Esophagus (tissue), 2 donors: ENCODE data around the gene CREBBP. TPM values are rescaled to one million over a fixed set of nuclear protein-coding genes. Genes with fewer than 3 reads are reported as not detected.

ENCODE experiments used
- H3K27ac ChIP-seq, 2 donors: one replicate each; pipeline ENCODE4 v1.5.1; 2013; ENCODE audit warnings: low read depth in 2 of 2, mild to moderate bottlenecking in 2 of 2, inconsistent platforms in 1 of 2, low read length in 1 of 2, moderate library complexity in 1 of 2
- H3K27me3 ChIP-seq, 2 donors: one replicate each; pipeline ENCODE4 v1.6.1; 2013; ENCODE audit warnings: low read length in 2 of 2, control low read depth in 1 of 2, mild to moderate bottlenecking in 1 of 2; ENCODE audit not compliant: insufficient read depth in 2 of 2, control insufficient read depth in 1 of 2
- H3K36me3 ChIP-seq, 2 donors: one replicate each; pipeline ENCODE4 v1.6.1; 2013; ENCODE audit warnings: low read length in 1 of 2; ENCODE audit not compliant: control insufficient read depth in 2 of 2, insufficient read depth in 2 of 2
- H3K4me1 ChIP-seq, 2 donors: one replicate each; pipeline ENCODE4 v1.6.1; 2013; ENCODE audit warnings: low read length in 1 of 2; ENCODE audit not compliant: control insufficient read depth in 2 of 2, insufficient read depth in 2 of 2
- H3K4me3 ChIP-seq, 2 donors: one replicate each; pipeline ENCODE4 v1.5.1; 2013; ENCODE audit warnings: low read length in 2 of 2, mild to moderate bottlenecking in 2 of 2, low read depth in 1 of 2, moderate library complexity in 1 of 2
- H3K9me3 ChIP-seq, 2 donors: one replicate each; pipeline ENCODE4 v1.6.1; 2013; ENCODE audit warnings: mild to moderate bottlenecking in 2 of 2, low read depth in 1 of 2, low read length in 1 of 2, moderate library complexity in 1 of 2; ENCODE audit not compliant: control insufficient read depth in 2 of 2, insufficient read depth in 1 of 2
- WGBS, 2 donors: extraction: QIAGEN DNeasy Blood & Tissue Kit; methylation state at CpG; one replicate each; pipeline ENCODE4 v1.1.7; 2013; 5-methylcytosine and 5-hydroxymethylcytosine counted together
- polyA plus RNA-seq, 2 donors: library from polyadenylated mRNA; stranded (reverse); fragments of 200-250 nt; gene quantifications; one replicate each; pipeline ENCODE4 v1.2.3, GENCODE V29; 2013
- donor health status: healthy with polysubstance abuse.
- donor health status: Bipolar disorder and iron deficiency.

The CREBBP gene
- polyA plus RNA-seq, 2 donors: 8.4 to 20.2 TPM

- 90% methylated on average over 24 of the region's 24 CpGs for WGBS, 2 donors
These were observed 150.1 kb downstream of the CREBBP start for GRCh38 chr16:3730161-3731125.

GRCh38 chr16:3729161-3730112 lies 151.1 kb downstream of the CREBBP start:
- H3K4me3 ChIP-seq: no peak overlapping the region
- H3K27me3 ChIP-seq: no peaks in the 10 kb centered on the region
- no peaks in the 10 kb centered on the region for H3K4me1 ChIP-seq
- WGBS, 2 donors: 90 to 91% methylated on average over 47 to 49 of the region's 49 CpGs
- no peak overlapping the region for H3K27ac ChIP-seq
- H3K9me3 ChIP-seq: no peaks in the 10 kb centered on the region
- peaks cover 45 to 54% of the 10 kb centered on the region in 2 donors for H3K36me3 ChIP-seq

More at GRCh38 chr16:3730161-3731125, 150.1 kb downstream of the CREBBP start:
- no peak overlapping the region for H3K27ac ChIP-seq
- no peak overlapping the region for H3K4me3 ChIP-seq
- H3K4me1 ChIP-seq: no peaks in the 10 kb centered on the region
- H3K9me3 ChIP-seq: no peaks in the 10 kb centered on the region
- no peaks in the 10 kb centered on the region for H3K27me3 ChIP-seq
- H3K36me3 ChIP-seq: peaks cover 45 to 63% of the 10 kb centered on the region in 2 donors

- 91 to 94% methylated on average over 31 of the region's 31 CpGs for WGBS, 2 donors
- H3K27ac ChIP-seq: no peak overlapping the region
- H3K4me1 ChIP-seq: no peaks in the 10 kb centered on the region
- no peak overlapping the region for H3K4me3 ChIP-seq
- H3K9me3 ChIP-seq: no peaks in the 10 kb centered on the region
- peaks cover 40 to 48% of the 10 kb centered on the region in 2 donors for H3K36me3 ChIP-seq
- H3K27me3 ChIP-seq: no peaks in the 10 kb centered on the region
These were observed 151.9 kb downstream of the CREBBP start for GRCh38 chr16:3728424-3729160.

- 89 to 94% methylated on average over 20 to 21 of the region's 21 CpGs for WGBS, 2 donors
- H3K36me3 ChIP-seq: peaks cover 40 to 48% of the 10 kb centered on the region in 2 donors
These were observed 152.6 kb downstream of the CREBBP start for GRCh38 chr16:3727806-3728381.

GRCh38 chr16:3726021-3726687 lies 154.4 kb downstream of the CREBBP start:
- no peaks in the 10 kb centered on the region for H3K4me1 ChIP-seq
- H3K4me3 ChIP-seq: no peak overlapping the region
- no peak overlapping the region for H3K27ac ChIP-seq
- no peaks in the 10 kb centered on the region for H3K27me3 ChIP-seq
- WGBS, 2 donors: 93 to 94% methylated on average over 33 of the region's 33 CpGs
- peaks cover 29 to 39% of the 10 kb centered on the region in 2 donors for H3K36me3 ChIP-seq
- H3K9me3 ChIP-seq: no peaks in the 10 kb centered on the region

More at GRCh38 chr16:3727806-3728381, 152.6 kb downstream of the CREBBP start:
- Histone ChIP-seq H3K9me3 (no peaks in the 10 kb centered on the region), H3K27ac (no peak overlapping the region), H3K4me3 (no peak overlapping the region), H3K27me3 (no peaks in the 10 kb centered on the region), H3K4me1 (no peaks in the 10 kb centered on the region)

GRCh38 chr16:3725276-3725675 lies 155.2 kb downstream of the CREBBP start:
- WGBS, 2 donors: 82 to 84% methylated on average over 8 of the region's 8 CpGs
- H3K9me3 ChIP-seq: no peaks in the 10 kb centered on the region
- H3K4me3 ChIP-seq: no peak overlapping the region
- H3K4me1 ChIP-seq: no peaks in the 10 kb centered on the region
- peaks cover 21 to 31% of the 10 kb centered on the region in 2 donors for H3K36me3 ChIP-seq
- no peaks in the 10 kb centered on the region for H3K27me3 ChIP-seq
- H3K27ac ChIP-seq: no peak overlapping the region

- Histone ChIP-seq H3K9me3 (no peaks in the 10 kb centered on the region), H3K27ac (no peak overlapping the region), H3K27me3 (no peaks in the 10 kb centered on the region), H3K4me3 (no peak overlapping the region), H3K4me1 (no peaks in the 10 kb centered on the region), H3K36me3 (peaks cover 0 to 4% of the 10 kb centered on the region in 2 donors)
- WGBS, 2 donors: 85 to 86% methylated on average over 10 of the region's 10 CpGs
These were observed 158.0 kb downstream of the CREBBP start for GRCh38 chr16:3722508-3722907.

GRCh38 chr16:3720418-3720817 lies 160.1 kb downstream of the CREBBP start:
- Histone ChIP-seq H3K27ac (no peak overlapping the region), H3K36me3 (no peaks in the 10 kb centered on the region), H3K4me3 (no peak overlapping the region), H3K9me3 (no peaks in the 10 kb centered on the region), H3K27me3 (no peaks in the 10 kb centered on the region), H3K4me1 (peaks cover 0 to 4% of the 10 kb centered on the region in 2 donors)
- 75 to 80% methylated on average over 11 of the region's 11 CpGs for WGBS, 2 donors
